Keratinocyte (primary cell): ENCODE measurements around the gene AKAP13. TPM values are rescaled to one million over a fixed set of nuclear protein-coding genes. Genes with fewer than 3 reads are reported as not detected.

ENCODE experiments used
- DNase-seq: peaks from one replicate; pipeline ENCODE4 v3.0.0-alpha.2; 2011; ENCODE audit warnings: low read depth, missing footprints, low spot score
- FAIRE-seq: peaks from 2 replicates; lab custom pipeline; 2011; peaks lifted over from hg19 to GRCh38; lab: Jason Lieb, UNC
- H2AFZ ChIP-seq: 2 replicates; pipeline ENCODE4 v1.6.0; 2012; ENCODE audit warnings: low read length, control low read depth, inconsistent platforms; ENCODE audit not compliant: control insufficient read depth
- H3K27ac ChIP-seq: 2 replicates; pipeline ENCODE4 v1.5.1; 2011; ENCODE audit warnings: low read length; ENCODE audit not compliant: control insufficient read depth, insufficient read depth
- H3K27me3 ChIP-seq: 3 replicates; pipeline ENCODE4 v1.6.0; 2011; ENCODE audit warnings: low read length; ENCODE audit not compliant: control insufficient read depth, insufficient read depth; ENCODE audit errors: extremely low read depth
- H3K36me3 ChIP-seq, 2 experiments: 2 replicates in 1 of 2; 3 replicates in 1 of 2; pipeline ENCODE4 v1.5.1; 2011; ENCODE audit warnings: low read length in 2 of 2, mild to moderate bottlenecking in 1 of 2; ENCODE audit not compliant: control insufficient read depth in 2 of 2, insufficient read depth in 2 of 2; ENCODE audit errors: extremely low read depth in 1 of 2
- H3K4me1 ChIP-seq: 3 replicates; pipeline ENCODE4 v1.5.1; 2011; ENCODE audit warnings: low read length; ENCODE audit not compliant: control insufficient read depth, insufficient read depth; ENCODE audit errors: extremely low read depth
- H3K4me2 ChIP-seq: 3 replicates; pipeline ENCODE4 v1.6.0; 2011; ENCODE audit warnings: low read depth, low read length; ENCODE audit not compliant: control insufficient read depth, insufficient read depth; ENCODE audit errors: extremely low read depth
- H3K4me3 ChIP-seq, 3 experiments: fragments of 200-600 bp in 1 of 3; sonication (generic) in 1 of 3; 2 replicates in 2 of 3; 3 replicates in 1 of 3; pipeline ENCODE4 v1.5.1; 2011 to 2016; ENCODE audit warnings: low read length in 3 of 3, mild to moderate bottlenecking in 3 of 3, control low read depth in 2 of 3, inconsistent platforms in 1 of 3, low read depth in 1 of 3, mixed read lengths in 1 of 3, mixed run types in 1 of 3, moderate library complexity in 1 of 3; ENCODE audit not compliant: control insufficient read depth in 2 of 3, insufficient read depth in 2 of 3; ENCODE audit errors: extremely low read depth in 1 of 3
- H3K79me2 ChIP-seq: 2 replicates; pipeline ENCODE4 v1.6.0; 2012; ENCODE audit warnings: low read length; ENCODE audit not compliant: control insufficient read depth, insufficient read depth
- H3K9ac ChIP-seq: 3 replicates; pipeline ENCODE4 v1.6.0; 2011; ENCODE audit warnings: low read length; ENCODE audit not compliant: control insufficient read depth, insufficient read depth; ENCODE audit errors: extremely low read depth
- H3K9me1 ChIP-seq: 3 replicates; pipeline ENCODE4 v1.6.0; 2011; ENCODE audit warnings: low read length; ENCODE audit not compliant: control insufficient read depth, insufficient read depth; ENCODE audit errors: extremely low read depth
- H3K9me3 ChIP-seq: 2 replicates; pipeline ENCODE4 v1.5.1; 2012; ENCODE audit warnings: low read depth, low read length; ENCODE audit not compliant: control insufficient read depth
- H4K20me1 ChIP-seq: 3 replicates; pipeline ENCODE4 v1.6.0; 2011; ENCODE audit warnings: low read length; ENCODE audit not compliant: control insufficient read depth, insufficient read depth; ENCODE audit errors: extremely low read depth
- EZH2 ChIP-seq: IDR thresholded peaks from one replicate; pipeline ENCODE4 v1.6.1; 2012; ENCODE audit warnings: inconsistent platforms, mild to moderate bottlenecking, low read length, moderate library complexity
- dilution Hi-C: fragments of 300-500 bp; cut with MboI; formaldehyde crosslinking; loops from one replicate; pipeline ENCODE4 v1.7.0; 2020; ENCODE audit warnings: low sequenced_read_pairs; ENCODE audit not compliant: extremely low pct_ligation_motif_present
- polyA plus RNA-seq, 5 experiments: library from polyadenylated mRNA; depleted of rRNA in 3 of 5; stranded (reverse) in 3 of 5; stranded (forward) in 1 of 5; unstranded in 1 of 5; fragments of >200 nt; gene quantifications; 1 replicate in 1 of 5; 2 replicates in 3 of 5; 3 replicates in 1 of 5; pipeline versions ENCODE4 v1.2.1 to v1.2.3, GENCODE V29; 2011 to 2012; ENCODE audit warnings: missing spikeins in 2 of 5, low read depth in 1 of 5, low replicate concordance in 1 of 5
- TF ChIP-seq, protein P1 (sequence below), 3 experiments: IDR thresholded peaks in 1 of 3; conservative IDR thresholded peaks in 1 of 3; optimal IDR thresholded peaks in 1 of 3; 2 replicates in 2 of 3; 3 replicates in 1 of 3; pipeline versions ENCODE3 to v1.5.1; 2011; ENCODE audit warnings: low read length in 3 of 3, mild to moderate bottlenecking in 3 of 3, moderate library complexity in 2 of 3, control low read depth in 1 of 3, inconsistent platforms in 1 of 3; ENCODE audit not compliant: insufficient read depth in 2 of 3; ENCODE audit errors: extremely low read depth in 1 of 3

The AKAP13 gene
- polyA plus RNA-seq, 1 donor (not counting 4 experiments of a cell fraction or from before 2014, with no cell fraction given), result 16.7 TPM

DNA sequence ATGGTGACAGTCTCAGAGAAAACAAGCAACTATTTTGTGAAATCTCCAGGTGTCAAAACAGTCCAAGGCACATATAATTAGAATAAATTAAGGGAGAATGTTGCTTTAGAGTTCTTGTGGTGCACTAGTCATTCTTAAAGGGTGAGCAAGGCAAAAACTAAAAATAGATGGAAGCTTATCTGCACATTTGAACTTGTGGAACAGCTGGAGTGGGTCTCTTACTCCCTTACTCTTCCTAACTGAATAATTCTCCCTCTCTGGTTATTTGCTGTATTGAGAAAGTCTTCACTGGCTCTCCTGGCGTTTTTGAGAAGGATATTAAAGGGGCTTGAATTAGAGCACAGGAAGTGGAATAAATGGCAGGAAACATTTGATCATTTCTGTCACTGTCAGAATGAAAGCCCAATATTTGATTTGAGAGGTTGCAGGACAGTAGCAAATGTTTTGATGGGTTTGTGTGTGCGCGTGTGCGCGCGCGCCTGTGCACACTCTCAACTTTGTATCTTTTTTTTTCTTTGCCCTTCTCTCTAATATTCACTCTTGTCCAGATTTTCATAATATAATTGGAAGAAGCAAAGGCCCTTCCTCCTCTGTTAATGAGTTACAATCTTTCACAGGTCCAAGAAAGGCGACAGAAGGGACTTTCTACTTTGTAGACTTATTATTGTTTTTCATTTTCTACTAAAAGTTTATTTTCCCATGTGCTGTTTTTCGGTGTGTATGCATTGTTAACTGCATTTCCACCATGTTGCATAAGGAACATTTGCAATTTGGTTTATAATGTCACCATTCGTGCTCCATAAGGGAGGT is 40.9 kb downstream of the AKAP13 start:
- no peak overlapping the region for H3K27ac ChIP-seq
- H3K4me1 ChIP-seq, result peaks cover 6% of the 10 kb centered on the region
- dilution Hi-C loops, result no loop called here
- TF ChIP-seq, protein P1, sequence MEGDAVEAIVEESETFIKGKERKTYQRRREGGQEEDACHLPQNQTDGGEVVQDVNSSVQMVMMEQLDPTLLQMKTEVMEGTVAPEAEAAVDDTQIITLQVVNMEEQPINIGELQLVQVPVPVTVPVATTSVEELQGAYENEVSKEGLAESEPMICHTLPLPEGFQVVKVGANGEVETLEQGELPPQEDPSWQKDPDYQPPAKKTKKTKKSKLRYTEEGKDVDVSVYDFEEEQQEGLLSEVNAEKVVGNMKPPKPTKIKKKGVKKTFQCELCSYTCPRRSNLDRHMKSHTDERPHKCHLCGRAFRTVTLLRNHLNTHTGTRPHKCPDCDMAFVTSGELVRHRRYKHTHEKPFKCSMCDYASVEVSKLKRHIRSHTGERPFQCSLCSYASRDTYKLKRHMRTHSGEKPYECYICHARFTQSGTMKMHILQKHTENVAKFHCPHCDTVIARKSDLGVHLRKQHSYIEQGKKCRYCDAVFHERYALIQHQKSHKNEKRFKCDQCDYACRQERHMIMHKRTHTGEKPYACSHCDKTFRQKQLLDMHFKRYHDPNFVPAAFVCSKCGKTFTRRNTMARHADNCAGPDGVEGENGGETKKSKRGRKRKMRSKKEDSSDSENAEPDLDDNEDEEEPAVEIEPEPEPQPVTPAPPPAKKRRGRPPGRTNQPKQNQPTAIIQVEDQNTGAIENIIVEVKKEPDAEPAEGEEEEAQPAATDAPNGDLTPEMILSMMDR (optimal IDR thresholded peaks at IDR 0.05 in 1 of 3, IDR thresholded peaks at IDR 0.05 in 1 of 3, conservative IDR thresholded peaks at IDR 0.05 in 1 of 3; ENCODE audit: extremely low read depth in 1 of 3, insufficient read depth in 2 of 3, low read length in 3 of 3), result no peak
- H3K4me2 ChIP-seq, result no peak overlapping the region
- FAIRE-seq (no peak), DNase-seq (no peak)
- H3K4me3 ChIP-seq, result no peak overlapping the region
- peaks cover 92% of the 10 kb centered on the region for H3K79me2 ChIP-seq
- no peaks in the 10 kb centered on the region for H4K20me1 ChIP-seq
- H3K27me3 ChIP-seq, result no peaks in the 10 kb centered on the region
- H3K36me3 ChIP-seq, result no peaks in the 10 kb centered on the region
- no peak overlapping the region for H3K9ac ChIP-seq
- H2AFZ ChIP-seq, result no peak overlapping the region
- no peaks in the 10 kb centered on the region for H3K9me3 ChIP-seq
- H3K9me1 ChIP-seq, result no peaks in the 10 kb centered on the region

DNA sequence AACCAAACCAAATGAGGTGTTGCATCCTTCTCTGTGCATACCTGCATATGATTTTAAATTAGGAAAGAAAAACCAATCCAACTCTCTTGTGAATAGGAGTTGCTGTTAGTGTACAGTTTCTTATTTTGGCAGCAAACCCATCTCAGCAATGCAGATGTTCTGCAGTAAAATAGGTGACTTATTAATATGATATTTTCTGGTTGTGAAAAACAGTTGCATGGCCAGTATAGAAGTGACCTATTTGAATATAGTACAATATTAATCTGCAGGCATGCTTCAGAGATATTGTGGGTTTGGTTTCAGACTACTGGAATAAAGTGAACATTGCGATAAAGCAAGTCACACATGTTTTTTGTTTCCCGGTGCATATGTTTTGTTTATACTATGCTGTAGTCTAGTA is 42.2 kb downstream of the AKAP13 start:
- Histone ChIP-seq H3K9me1 (no peaks in the 10 kb centered on the region), H3K4me2 (no peak overlapping the region), H3K9ac (no peak overlapping the region), H3K27ac (no peak overlapping the region), H3K4me3 (no peak overlapping the region), H3K4me1 (peaks cover 6% of the 10 kb centered on the region), H3K79me2 (peaks cover 90% of the 10 kb centered on the region), H3K27me3 (no peaks in the 10 kb centered on the region), H3K36me3 (no peaks in the 10 kb centered on the region), H2AFZ (no peak overlapping the region), H3K9me3 (no peaks in the 10 kb centered on the region), H4K20me1 (no peaks in the 10 kb centered on the region)
- no peak for DNase-seq
- no peak for FAIRE-seq
- TF ChIP-seq EZH2, result no peak
- TF ChIP-seq, protein P1 (optimal IDR thresholded peaks at IDR 0.05 in 1 of 3, IDR thresholded peaks at IDR 0.05 in 1 of 3, conservative IDR thresholded peaks at IDR 0.05 in 1 of 3; ENCODE audit: extremely low read depth in 1 of 3, insufficient read depth in 2 of 3, low read length in 3 of 3), result no peak
- dilution Hi-C loops, result no loop called here
